HG02943 (cell line): ENCODE results near the gene KREMEN1.

ENCODE experiments used
- ATAC-seq: cut with Tn5 transposase; IDR thresholded peaks from one replicate; pipeline ENCODE4 v1.9.1; 2021; ENCODE audit warnings: mild to moderate bottlenecking, low read depth, moderate library complexity; ENCODE audit not compliant: unreplicated experiment

Gene KREMEN1

DNA sequence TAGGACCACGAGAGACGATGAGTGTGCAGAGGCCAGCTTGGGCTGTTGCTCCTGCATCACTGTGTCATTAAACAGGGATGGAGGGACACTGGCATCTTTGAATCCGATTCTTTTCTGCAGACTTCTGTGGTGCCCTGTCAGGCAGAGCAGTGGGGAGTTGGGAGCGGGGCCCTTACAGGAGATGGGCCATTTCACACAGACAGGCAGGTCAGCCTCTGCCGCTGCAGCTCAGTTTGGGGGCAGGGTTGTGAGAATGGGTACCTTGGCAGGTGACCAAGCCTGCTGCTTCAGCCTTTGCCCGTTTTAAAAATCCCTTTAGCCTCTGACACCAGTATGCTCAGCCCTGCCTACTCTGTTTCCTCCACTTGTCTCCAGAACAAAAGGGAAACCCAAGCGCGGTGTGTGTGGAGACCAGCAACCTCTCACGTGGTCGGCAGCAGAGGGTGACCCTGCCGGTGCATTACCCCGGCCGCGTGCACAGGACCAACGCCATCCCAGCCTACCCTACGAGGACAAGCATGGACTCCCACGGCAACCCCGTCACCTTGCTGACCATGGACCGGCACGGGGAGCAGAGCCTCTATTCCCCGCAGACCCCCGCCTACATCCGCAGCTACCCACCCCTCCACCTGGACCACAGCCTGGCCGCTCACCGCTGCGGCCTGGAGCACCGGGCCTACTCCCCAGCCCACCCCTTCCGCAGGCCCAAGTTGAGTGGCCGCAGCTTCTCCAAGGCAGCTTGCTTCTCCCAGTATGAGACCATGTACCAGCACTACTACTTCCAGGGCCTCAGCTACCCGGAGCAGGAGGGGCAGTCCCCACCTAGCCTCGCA, 23.8 kb upstream of the KREMEN1 start:
- no peak for ATAC-seq

DNA sequence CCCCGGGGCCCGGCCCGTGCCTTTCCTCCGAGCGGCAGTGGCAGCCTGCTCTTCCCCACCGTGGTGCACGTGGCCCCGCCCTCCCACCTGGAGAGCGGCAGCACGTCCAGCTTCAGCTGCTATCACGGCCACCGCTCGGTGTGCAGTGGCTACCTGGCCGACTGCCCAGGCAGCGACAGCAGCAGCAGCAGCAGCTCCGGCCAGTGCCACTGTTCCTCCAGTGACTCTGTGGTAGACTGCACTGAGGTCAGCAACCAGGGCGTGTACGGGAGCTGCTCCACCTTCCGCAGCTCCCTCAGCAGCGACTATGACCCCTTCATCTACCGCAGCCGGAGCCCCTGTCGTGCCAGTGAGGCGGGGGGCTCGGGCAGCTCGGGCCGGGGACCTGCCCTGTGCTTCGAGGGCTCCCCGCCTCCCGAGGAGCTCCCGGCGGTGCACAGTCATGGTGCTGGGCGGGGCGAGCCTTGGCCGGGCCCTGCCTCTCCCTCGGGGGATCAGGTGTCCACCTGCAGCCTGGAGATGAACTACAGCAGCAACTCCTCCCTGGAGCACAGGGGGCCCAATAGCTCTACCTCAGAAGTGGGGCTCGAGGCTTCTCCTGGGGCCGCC, 23.1 kb upstream of the KREMEN1 start:
- ATAC-seq, result no peak

DNA sequence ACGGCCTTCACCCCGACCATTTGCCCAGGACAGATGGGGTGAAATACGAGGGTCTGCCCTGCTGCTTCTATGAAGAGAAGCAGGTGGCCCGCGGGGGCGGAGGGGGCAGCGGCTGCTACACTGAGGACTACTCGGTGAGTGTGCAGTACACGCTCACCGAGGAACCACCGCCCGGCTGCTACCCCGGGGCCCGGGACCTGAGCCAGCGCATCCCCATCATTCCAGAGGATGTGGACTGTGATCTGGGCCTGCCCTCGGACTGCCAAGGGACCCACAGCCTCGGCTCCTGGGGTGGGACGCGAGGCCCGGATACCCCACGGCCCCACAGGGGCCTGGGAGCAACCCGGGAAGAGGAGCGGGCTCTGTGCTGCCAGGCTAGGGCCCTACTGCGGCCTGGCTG, 22.4 kb upstream of the KREMEN1 start:
- no peak for ATAC-seq

DNA sequence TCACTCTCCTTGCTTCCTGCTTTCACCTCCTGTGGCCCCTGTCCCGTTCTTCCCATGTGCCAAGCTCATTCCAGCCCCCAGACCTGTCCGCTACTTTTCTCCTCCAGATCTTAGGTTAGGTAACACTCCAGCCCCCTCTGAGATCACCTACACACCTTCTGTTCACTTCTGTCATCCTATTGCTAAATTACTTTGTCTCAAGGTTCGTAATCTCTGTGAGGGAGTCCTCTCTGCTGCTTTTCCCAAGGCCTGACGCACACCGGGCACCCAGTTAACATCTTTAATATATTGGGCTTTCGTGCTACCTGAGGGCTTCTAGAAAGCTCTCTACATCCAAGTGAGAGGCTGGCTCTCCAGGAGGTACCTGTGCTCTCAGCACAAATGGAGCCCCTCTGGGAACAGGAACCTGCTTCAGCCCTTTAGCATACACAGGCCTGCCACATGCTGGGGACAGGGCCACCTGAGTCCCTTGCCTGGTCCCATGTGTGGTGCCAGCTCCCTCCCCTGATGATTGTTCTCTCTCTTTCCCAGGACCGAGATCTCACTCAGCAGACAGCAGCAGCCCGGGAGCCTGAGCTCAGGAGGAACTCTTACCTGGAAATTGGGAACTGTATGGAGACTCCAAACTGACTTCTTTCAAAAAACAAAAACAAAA, 19.7 kb upstream of the KREMEN1 start:
- no peak for ATAC-seq

DNA sequence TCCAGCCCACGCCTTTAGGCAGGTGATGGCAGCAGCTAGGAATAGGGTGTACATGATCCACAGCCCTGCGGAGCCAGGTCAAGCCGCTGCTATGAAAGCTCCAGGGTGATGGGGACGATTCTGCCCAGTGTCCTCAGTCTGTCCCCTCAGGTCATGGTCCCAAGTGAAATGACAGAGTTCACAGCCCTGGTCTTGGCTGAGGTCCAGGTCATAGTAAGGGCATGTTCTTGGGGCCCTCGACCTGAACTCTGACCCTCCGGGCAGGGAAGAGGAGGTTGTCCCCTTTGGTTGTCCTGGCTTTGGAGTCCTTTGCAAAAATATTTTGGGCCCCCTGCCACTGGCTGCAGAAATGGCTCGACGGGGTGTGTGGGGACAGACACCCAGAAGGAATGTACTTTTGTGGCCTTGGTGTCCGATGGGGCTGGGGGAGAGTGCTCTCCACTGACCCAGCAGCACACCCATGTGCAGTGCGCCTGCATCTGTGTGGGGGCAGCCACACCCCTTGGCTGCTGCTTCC, 18.5 kb upstream of the KREMEN1 start:
- no peak for ATAC-seq

DNA sequence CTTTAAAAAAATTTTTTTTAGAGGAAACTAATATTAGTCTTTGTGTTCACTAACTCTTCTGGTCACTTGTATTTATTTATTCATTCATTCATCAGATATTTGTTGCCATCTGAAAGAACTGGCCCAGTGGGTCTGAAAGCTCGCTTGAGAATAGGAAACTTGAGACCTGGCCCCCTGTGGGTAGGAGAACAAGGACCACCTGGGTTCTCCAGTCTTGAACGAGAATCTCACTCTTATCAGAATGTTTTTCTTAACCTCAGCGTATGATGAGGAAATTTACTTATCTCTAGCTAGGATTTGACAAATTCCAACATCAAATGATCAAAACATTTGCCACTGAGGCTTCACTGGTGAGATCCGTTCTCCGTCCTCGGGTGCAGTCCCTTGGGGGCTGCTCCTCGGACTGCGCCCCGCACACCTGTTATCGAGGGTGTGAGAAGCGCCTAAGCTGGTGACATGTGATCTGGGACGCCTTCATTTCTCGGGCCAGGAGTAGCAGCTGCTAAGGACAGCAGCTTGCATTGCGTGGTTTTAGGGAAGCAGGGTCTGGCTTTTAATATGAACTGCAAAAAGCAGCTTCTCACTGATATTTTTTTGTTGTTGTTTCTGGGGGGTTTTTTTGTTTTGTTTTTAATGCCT, 17.5 kb upstream of the KREMEN1 start:
- no peak for ATAC-seq

DNA sequence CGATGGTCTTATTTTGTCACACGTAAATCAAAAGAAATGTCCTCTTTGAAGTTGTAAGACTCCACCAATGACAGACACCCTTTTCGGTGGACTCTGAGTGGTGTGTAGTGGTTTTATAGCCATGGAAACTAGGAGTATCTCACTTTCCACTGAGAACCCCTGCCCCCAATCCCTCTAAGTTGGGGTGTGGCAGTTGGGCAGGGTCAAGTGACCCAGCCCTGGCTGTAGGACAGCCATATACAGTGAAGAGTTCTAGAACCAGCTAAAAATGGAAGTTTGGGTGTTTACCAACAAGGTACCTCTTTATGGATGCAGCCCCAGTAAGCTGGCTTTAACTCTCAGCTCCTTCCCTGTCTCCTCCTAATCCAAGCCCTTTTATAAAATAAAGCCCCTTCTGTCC, 16.4 kb upstream of the KREMEN1 start:
- no peak for ATAC-seq

DNA sequence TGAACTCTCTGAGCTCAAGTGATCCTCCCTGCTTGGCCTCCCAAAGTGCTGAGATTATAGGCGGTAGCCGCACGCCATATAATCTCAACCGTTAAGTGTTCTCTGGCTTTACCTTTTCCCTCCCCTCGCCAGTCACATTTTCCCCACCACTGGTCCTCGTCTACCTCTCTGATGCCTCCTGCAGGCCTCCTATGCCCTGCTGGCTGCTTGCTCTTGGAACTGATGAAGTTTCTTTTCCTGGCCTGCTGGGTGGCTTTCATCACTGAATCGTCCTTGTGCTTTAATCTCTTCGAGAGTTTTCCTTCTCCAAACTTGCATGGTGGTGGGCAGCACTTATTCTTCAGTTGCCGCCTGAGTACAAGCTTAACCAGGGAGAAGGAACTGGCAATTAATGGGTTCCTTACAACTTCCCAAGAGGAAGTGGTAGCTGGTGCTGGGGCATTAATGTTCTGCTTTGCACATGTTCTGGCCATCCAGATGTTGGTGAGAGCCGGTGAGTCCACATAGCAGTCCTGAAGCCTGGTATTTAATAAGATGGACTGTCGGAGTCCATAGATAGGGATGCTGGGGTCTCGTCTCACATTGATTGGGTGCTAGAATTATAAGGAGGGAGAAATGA, 12.5 kb upstream of the KREMEN1 start:
- ATAC-seq, result no peak

DNA sequence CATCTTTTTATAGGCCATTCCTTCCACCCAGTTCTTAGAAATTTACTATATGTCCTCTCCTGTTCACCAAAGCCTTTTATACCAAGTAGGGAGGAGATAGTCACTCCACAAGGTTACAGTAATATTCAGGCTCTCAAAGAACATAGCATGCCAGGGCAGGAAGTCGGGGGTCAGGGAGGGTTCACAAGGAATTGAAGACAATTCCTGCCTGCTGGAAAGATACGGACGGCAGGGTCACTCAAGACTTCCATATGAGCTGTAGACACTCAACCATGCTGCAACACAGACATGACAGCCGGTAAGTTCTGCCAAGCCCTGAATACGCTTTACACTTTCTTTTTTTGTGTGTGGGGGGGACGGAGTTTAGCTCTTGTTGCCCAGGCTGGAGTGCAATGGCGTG, 11.9 kb upstream of the KREMEN1 start:
- no peak for ATAC-seq

DNA sequence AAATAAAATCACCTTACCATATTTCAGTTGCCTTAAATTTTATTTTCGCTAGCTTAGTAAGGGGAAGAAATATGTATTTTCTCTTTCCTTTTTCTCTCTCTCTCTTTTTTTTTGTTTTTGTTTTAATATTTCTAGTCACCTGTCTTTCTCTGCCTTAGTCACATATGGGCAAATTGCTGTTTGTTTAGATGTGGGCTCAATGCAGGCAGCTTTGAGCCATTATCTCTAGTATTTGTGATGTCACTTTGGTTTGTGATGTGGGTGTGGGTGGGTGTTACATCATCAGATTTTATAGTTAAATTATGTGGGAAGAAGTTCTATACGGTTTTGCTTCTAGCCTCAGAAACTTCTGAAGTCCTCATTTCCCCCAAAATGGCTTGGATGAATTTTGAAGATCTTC, 11.1 kb upstream of the KREMEN1 start, which contains the start of gene C22orf31:
TSS of gene C22orf31 (minus strand) at position 59 of the 400 bp plus-strand sequence. CDS start at position 20, 39 bp downstream.
- ATAC-seq, result no peak

DNA sequence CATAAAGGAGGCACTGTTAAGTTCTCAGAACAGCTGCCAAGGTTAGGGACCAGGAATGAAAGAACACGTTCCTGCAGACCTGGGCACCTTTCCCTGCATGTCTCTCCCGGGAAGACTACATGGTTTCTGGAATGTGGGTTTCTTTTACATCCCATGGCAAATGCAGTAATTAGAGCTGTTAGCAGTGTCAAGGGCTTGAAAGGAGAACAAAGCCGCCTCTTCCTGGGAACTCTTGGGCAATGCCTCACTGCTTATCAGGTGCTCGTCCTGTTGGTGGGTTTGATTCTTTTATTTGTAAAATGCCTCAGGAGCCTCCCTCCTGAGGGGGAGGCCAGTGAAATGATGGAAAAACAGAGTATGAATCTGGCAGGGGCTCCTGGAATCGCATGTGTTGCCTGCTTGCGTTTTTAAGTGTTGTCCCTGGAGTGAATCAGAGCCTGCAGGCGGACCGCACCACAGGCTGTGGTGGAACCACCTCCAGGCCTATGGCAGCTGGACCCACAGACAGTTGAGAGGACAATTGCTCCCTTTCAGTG, 10.5 kb upstream of the KREMEN1 start:
- ATAC-seq, result no peak

DNA sequence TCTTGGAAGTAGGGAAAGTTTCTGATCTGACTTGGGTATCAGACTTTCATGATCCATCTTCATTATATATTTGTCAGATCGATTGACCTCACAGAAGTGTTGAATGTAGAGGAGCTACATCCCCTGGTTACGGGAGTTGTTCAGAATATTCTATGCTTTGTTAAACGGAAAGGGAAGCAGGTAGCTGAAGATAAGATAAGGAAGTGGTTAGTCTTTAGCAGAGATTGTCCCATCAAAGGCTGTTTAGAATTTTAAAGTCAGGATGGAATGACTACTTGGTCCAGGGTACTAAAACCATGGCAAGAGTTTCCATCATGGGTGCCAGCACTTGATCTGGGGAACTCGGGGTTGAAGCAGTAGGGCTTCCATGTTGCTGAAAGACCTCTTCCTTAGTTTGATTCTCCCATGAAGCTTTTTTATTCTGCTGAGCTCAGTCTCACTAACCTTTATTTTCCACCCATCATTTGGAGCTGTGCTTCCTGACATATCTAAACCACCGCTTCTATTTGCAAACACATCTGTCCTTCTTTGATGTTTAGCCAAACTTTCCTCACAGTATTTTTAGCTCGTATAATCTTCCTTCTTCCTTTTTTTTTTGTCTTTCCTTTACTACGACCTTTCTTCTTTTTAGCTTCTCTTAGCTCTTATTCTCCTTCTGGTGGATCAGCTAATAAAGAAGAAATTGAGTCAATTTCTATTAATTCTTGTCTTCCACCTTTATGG, 7.2 kb upstream of the KREMEN1 start:
- no peak for ATAC-seq

DNA sequence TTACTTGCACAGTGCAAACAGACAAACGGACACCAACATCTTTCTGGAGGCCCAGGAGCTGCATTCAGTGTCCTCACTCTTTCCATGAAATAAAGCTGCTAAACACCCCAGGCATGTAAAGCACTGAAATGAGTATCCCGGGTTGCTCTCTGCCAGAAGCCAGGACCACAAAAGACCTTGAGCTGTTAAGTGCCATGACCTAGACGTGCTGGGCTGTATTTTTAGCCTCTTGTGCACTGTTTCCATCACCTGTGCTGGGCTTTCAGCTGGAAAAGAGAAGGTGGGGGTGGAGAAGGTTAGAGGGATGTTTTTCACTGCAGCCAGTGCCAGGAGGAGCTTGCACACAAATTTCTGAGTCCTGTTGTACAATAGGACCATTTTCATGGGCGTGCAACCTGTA, 3.4 kb upstream of the KREMEN1 start:
- no peak for ATAC-seq

DNA sequence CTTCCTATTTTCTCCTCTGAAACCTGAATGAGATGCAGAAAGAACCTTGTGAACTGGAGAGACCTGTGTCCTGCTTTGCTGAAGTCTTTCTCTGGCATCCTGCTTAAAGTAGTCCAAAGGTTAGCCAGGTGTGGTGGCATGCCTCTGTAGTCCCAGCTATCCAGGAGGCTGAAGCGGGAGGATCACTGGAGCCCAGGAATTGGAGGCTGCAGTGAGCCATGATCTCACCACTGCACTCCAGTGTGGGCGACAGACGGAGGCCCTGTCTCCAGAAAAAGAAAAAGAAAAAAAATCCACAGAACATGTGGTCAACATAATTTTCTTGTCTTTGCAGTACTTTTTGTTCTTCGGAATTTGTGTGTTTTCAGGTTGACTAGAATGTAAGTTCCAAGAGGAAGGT, 2.3 kb upstream of the KREMEN1 start:
- no peak for ATAC-seq

DNA sequence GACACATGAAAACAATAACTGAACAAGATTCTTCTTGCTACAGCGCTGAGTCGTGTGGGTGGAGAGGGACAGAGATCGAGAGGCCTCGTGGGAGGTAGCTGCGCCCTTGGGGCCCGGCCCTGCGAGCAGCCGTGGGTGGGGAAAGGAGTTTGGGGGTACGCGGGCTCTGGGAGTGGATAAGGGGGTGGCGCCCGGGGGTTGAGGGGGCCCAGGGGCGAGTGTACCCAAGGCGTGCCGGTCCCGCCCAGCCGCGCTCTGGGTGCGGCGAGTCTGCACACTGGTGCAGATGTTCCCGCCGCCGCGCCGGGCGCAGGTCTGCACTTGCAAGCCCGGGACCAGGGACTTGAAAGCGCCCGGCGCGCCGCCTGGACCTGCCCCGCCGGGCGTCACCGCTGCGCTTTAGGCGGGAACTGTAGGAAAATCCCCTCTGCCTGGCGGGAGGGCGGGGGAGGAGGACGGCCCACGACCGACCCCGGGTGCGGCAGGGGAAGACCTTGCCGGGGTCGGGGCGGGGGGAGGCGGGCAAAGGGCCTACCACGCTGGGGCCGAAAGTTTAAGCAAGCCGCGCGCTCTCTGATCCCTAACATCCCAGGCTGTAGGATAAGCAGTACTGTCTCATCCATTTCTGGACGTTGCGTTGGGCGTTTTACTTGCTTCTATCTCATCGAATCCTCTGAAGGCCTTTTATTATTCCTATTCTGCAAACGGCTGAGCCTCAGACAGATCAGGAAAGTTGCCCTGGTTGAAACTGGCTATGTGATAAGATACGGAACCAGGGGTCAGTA, 1.4 kb upstream of the KREMEN1 start:
- no peak for ATAC-seq

DNA sequence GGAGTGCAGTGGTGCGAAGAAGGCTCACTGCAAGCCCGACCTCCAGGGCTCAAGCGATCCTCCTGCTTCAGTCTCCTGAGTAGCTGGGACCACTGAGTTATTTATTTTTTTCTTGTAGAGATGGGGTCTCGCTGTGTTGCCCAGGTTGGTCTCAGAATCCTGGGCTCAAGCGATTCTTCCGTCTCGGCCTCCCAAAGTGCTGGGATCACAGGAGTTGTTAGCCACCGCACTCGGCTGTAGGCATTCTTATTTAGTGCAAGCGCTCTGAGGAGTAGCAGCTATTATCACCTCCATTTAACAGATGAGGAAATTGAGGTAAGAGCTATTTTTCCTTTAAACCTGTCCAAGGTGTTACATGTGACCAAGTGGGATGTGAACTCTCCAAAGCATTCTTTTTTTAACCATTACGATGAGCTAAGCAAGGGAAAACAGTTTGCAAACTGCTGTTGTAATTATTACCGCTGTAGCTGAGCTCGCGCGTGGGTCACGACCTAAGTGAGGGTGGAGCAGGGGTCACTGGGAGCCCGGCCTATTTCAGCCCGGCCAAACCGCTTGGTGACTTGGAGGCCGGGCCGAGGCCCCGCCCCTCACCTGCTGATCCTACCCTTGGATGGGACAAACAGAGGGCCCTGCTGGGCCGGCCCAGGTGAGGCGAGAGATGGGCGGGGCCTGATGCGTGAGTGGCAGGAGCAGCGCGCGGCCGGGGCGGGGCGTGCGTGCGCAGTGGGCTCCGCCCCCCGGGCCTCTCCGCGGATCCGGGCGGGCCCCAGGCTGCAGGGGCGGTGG, 449 bp upstream of the KREMEN1 start:
- ATAC-seq, result no peak

DNA sequence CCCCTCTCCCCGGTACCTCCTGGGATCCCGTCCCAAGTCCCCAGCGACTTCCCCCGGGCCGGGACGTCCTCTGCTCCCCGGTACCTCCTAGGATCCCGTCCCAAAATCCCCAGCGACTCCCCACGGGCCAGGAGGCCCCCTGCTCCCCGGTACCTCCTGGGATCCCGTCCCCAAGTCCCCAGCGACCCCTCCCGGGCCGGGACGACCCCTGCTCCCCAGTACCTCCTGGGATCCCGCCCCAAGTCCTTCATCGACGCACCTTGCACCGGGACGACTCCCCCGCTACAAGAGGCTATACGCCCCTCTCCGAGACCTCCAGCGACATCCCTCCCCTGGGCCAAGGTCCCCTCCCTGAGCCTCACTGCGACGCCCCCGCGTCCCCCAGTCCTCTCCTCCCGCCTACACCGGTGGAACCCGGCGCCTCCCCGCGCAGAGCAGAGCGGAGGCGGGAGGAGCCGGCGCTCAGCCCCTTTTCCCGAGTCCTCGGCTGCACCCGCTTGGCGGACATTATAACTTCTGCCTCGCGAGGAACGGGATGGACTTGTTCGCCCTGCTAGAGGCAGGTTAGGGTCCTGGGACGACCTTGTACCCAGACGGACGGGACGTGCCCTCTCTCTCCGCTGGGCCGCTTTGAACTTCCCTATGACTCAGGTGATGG, 912 bp downstream of the KREMEN1 start:
- ATAC-seq, result no peak
